ENCODE results near the gene SSTR1.
"Not testable (repeated sequence)": the region's sequence is repeated elsewhere in the genome, so short reads cannot be mapped to it uniquely, and the experiment has no call there.

Gene SSTR1, protein sequence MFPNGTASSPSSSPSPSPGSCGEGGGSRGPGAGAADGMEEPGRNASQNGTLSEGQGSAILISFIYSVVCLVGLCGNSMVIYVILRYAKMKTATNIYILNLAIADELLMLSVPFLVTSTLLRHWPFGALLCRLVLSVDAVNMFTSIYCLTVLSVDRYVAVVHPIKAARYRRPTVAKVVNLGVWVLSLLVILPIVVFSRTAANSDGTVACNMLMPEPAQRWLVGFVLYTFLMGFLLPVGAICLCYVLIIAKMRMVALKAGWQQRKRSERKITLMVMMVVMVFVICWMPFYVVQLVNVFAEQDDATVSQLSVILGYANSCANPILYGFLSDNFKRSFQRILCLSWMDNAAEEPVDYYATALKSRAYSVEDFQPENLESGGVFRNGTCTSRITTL

DNA sequence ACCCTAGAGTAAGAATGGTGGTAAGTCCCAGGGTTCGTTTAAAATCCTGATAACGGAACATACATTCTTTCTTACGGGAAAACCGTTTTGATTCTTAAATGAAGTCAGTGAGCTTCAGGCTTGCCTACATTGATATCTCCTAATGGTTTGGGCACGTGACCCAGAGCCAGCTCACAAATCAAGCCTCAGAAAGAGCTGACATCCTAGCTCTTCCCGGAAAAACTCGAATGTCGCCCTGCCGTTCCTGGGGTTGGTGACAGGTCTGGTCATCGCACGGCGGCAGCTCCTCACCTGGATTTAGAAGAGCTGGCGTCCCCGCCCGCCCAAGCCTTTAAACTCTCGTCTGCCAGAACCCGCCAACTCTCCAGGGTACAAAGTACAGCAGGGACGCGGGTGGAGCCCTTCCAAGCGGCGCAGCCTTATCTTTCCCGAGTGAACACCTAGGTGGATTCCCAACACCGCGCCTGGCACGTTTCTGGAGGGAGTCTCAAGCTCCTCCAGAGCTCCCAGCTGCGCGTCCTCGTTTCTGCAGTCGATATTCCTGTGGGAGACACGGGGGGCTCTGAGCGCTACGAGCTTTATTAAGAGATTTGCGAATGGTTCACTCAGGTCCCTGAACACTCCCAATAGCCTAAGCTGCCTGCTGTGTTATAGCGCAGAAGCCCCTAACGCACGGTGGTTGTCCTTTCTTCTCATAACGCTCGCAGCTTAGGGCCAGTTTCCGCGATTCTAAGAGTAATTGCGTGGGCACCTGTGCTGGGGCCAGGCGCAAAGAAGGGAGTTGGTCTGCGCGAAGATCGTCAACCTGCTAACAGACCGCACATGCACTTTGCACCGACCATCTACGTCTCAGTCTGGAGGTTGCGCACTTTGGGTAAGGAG lies at the start of gene SSTR1:
TSS of gene SSTR1 (plus strand) at position 169 of the 882 bp plus-strand sequence. CDS start 1,486 bp downstream, outside the sequence.
- Mint-ChIP-seq H3K27me3 (peaks cover 48% of the 10 kb centered on the region), H3K36me3 (ENCODE audit: low read depth) (peaks cover 2% of the 10 kb centered on the region), H3K9me3 (no peaks in the 10 kb centered on the region), H3K4me3 (peak within 1 kb of the TSS; percentile 52), H3K27ac (no peak within 1 kb of the TSS), H3K4me1 (peaks cover 17% of the 10 kb centered on the region)
- no peak for DNase-seq
- ATAC-seq, result peak; percentile 18

GRCh38 chr14:38158468-38158867 lies 49.2 kb upstream of the SSTR1 start:
- Mint-ChIP-seq H3K27me3 (no peaks in the 10 kb centered on the region), H3K4me1 (no peaks in the 10 kb centered on the region), H3K36me3 (ENCODE audit: low read depth) (no peaks in the 10 kb centered on the region), H3K4me3 (no peak overlapping the region), H3K9me3 (peaks cover 3% of the 10 kb centered on the region), H3K27ac (no peak overlapping the region)
- ATAC-seq, result no peak
- DNase-seq, result no peak

GRCh38 chr14:38168416-38168815 lies 39.3 kb upstream of the SSTR1 start:
- Mint-ChIP-seq H3K27ac (no peak overlapping the region), H3K36me3 (ENCODE audit: low read depth) (no peaks in the 10 kb centered on the region), H3K27me3 (no peaks in the 10 kb centered on the region), H3K4me3 (no peak overlapping the region), H3K4me1 (no peaks in the 10 kb centered on the region), H3K9me3 (no peaks in the 10 kb centered on the region)
- no peak for ATAC-seq
- DNase-seq, result no peak

DNA sequence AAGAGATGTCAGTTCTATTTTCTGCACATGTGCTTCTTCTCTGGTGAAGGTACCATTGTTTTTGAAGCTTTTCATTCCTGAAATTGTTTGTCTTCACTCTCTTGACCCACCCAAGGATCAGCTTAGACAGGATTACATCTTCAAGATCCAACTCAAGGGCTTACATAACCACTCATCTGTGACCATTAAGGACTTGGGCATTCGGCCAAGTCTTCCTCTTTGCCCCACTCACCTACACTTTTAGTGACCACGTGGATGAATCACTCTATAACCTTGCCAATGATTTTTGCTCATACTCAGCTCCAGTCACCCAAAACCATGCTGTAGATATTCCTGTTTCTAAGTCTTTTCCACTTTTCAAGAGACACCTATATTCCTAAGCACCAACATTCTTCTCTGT lies 36.5 kb upstream of the SSTR1 start:
- Mint-ChIP-seq H3K4me3 (no peak overlapping the region), H3K36me3 (ENCODE audit: low read depth) (no peaks in the 10 kb centered on the region), H3K9me3 (peaks cover 5% of the 10 kb centered on the region), H3K27me3 (no peaks in the 10 kb centered on the region), H3K4me1 (no peaks in the 10 kb centered on the region), H3K27ac (no peak overlapping the region)
- ATAC-seq, result no peak
- DNase-seq, result no peak

DNA sequence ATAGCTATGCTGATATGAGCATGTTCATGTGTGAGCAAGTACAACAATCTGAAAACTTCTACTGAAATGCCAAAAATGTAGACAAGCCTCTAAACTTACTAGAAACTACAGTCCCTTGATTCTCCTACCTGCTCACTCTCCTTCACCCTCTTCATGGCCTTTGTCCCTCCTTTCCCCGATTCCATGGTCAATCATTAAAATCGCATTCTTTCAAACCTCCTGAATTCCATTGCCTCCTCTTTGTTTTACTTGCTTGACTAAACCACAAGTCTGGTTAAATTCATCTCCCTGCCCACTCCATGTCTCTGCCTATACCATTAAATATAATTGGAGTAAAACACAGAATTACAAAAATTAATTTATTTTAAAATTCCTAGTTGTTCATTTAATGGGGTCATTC lies 33.0 kb upstream of the SSTR1 start:
- no peaks in the 10 kb centered on the region for H3K27me3 Mint-ChIP-seq
- no peaks in the 10 kb centered on the region for H3K4me1 Mint-ChIP-seq
- no peaks in the 10 kb centered on the region for H3K36me3 Mint-ChIP-seq (ENCODE audit: low read depth)
- H3K4me3 Mint-ChIP-seq, result no peak overlapping the region
- ATAC-seq, result no peak
- H3K9me3 Mint-ChIP-seq, result peaks cover 9% of the 10 kb centered on the region
- no peak overlapping the region for H3K27ac Mint-ChIP-seq
- DNase-seq, result no peak

GRCh38 chr14:38175658-38176057 lies 32.0 kb upstream of the SSTR1 start:
- Mint-ChIP-seq H3K27me3 (no peaks in the 10 kb centered on the region), H3K9me3 (peaks cover 9% of the 10 kb centered on the region), H3K4me3 (no peak overlapping the region), H3K4me1 (no peaks in the 10 kb centered on the region), H3K36me3 (ENCODE audit: low read depth) (no peaks in the 10 kb centered on the region), H3K27ac (no peak overlapping the region)
- DNase-seq, result no peak
- no peak for ATAC-seq

DNA sequence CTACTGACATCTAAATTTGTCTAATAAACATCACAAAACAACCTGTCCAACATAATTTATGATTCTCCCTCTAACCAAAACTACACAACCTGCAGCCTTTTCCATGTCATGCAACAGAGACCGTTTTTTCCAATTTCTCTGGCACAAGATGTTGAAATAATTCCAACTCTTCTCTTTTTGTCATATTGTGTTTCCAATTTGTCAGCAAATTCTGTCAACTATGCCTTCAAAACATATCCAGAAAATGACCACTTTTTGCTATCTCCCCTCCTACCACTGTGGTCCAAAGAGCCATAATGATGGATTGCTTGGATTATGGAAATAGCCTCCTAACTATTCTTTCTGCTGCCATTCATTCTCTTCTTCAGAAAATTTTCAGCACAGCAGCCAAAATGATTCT lies 31.3 kb upstream of the SSTR1 start:
- H3K27me3 Mint-ChIP-seq, result no peaks in the 10 kb centered on the region
- no peak for ATAC-seq
- no peak overlapping the region for H3K27ac Mint-ChIP-seq
- H3K4me3 Mint-ChIP-seq, result no peak overlapping the region
- H3K9me3 Mint-ChIP-seq, result peaks cover 9% of the 10 kb centered on the region
- H3K36me3 Mint-ChIP-seq (ENCODE audit: low read depth), result no peaks in the 10 kb centered on the region
- DNase-seq, result no peak
- no peaks in the 10 kb centered on the region for H3K4me1 Mint-ChIP-seq

DNA sequence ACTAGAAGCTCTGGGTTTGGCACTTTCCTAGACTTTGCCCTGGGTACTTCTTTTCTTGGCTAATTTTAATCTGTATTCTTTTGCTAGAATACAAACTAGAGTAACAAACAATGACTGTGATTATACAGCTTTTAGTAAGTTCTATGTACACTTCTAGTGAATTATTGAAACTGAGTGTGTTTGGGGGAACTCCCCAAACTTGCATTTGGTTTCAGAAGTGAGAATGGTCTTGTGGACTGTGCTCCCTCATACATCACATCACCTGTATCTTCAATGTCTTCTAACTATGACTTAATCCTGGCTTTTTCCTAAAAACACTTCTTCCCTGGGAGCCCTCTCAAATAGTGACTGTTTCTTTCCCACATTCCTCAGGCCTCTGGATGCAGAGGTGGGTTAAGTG lies 23.6 kb upstream of the SSTR1 start:
- Mint-ChIP-seq H3K9me3 (no peaks in the 10 kb centered on the region), H3K36me3 (ENCODE audit: low read depth) (no peaks in the 10 kb centered on the region), H3K27me3 (no peaks in the 10 kb centered on the region), H3K4me3 (no peak overlapping the region), H3K4me1 (peaks cover 4% of the 10 kb centered on the region), H3K27ac (no peak overlapping the region)
- ATAC-seq (no peak), DNase-seq (no peak)

GRCh38 chr14:38185671-38186070 lies 22.0 kb upstream of the SSTR1 start:
- no peak overlapping the region for H3K4me3 Mint-ChIP-seq
- peaks cover 4% of the 10 kb centered on the region for H3K4me1 Mint-ChIP-seq

GRCh38 chr14:38186216-38186615 lies 21.5 kb upstream of the SSTR1 start:
- no peaks in the 10 kb centered on the region for H3K36me3 Mint-ChIP-seq (ENCODE audit: low read depth)
- H3K4me1 Mint-ChIP-seq, result peaks cover 4% of the 10 kb centered on the region
- H3K9me3 Mint-ChIP-seq, result no peaks in the 10 kb centered on the region
- no peak for DNase-seq
- no peak overlapping the region for H3K4me3 Mint-ChIP-seq
- H3K27me3 Mint-ChIP-seq, result no peaks in the 10 kb centered on the region
- no peak for ATAC-seq
- H3K27ac Mint-ChIP-seq, result no peak overlapping the region

More at GRCh38 chr14:38185671-38186070, 22.0 kb upstream of the SSTR1 start:
- no peaks in the 10 kb centered on the region for H3K9me3 Mint-ChIP-seq
- DNase-seq (no peak), ATAC-seq (no peak)
- no peaks in the 10 kb centered on the region for H3K27me3 Mint-ChIP-seq
- H3K36me3 Mint-ChIP-seq (ENCODE audit: low read depth), result no peaks in the 10 kb centered on the region
- no peak overlapping the region for H3K27ac Mint-ChIP-seq

- H3K9me3 Mint-ChIP-seq, result no peaks in the 10 kb centered on the region
- ATAC-seq (no peak), DNase-seq (no peak)
- no peaks in the 10 kb centered on the region for H3K27me3 Mint-ChIP-seq
- H3K4me3 Mint-ChIP-seq, result no peak overlapping the region
- no peaks in the 10 kb centered on the region for H3K36me3 Mint-ChIP-seq (ENCODE audit: low read depth)
- no peak overlapping the region for H3K27ac Mint-ChIP-seq
- peaks cover 4% of the 10 kb centered on the region for H3K4me1 Mint-ChIP-seq
Observed at GRCh38 chr14:38187528-38187927, 20.2 kb upstream of the SSTR1 start.

DNA sequence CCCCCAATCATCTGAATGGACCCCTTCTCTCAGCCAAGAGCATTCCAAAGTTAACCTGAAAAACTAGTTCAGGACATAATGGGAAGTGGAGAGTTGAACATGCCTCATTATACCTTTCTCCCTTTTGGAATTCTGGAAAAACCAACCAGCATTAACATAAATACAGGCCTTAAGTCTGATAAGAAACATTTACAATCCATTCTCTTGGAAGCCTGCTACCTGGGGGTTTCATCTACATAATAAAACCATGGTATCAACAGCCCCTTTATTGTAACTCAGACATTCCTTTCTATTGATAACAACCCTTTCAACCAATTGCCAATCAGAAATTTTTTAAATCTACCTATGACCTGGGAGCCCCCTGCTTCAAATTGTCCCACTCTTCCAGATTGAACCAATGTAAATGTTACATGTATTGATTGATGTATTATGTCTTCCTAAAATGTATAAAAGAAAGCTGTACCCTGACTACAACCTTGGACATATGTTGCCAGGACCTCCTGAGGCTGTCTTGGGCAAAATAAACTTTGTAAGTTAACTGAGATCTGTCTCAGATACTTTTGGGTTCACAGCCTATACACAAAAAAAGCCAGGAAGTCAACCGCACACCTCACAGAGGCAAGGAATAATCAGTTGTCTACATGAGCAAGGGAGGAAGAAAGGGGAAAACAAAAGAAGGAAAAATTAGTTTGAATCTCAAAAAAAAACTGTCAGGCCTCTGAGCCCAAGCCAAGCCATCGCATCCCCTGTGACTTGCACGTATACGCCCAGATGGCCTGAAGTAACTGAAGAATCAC lies 17.6 kb upstream of the SSTR1 start:
- DNase-seq (no peak), ATAC-seq (no peak)
- Mint-ChIP-seq H3K4me3 (no peak overlapping the region), H3K27ac (no peak overlapping the region), H3K36me3 (ENCODE audit: low read depth) (no peaks in the 10 kb centered on the region), H3K27me3 (no peaks in the 10 kb centered on the region), H3K9me3 (no peaks in the 10 kb centered on the region), H3K4me1 (peaks cover 4% of the 10 kb centered on the region)

GRCh38 chr14:38190846-38191245 lies 16.9 kb upstream of the SSTR1 start:
- not testable (repeated sequence) for H3K27ac Mint-ChIP-seq; H3K9me3 Mint-ChIP-seq; DNase-seq; ATAC-seq; H3K36me3 Mint-ChIP-seq (ENCODE audit: low read depth); H3K4me1 Mint-ChIP-seq; H3K27me3 Mint-ChIP-seq; H3K4me3 Mint-ChIP-seq

DNA sequence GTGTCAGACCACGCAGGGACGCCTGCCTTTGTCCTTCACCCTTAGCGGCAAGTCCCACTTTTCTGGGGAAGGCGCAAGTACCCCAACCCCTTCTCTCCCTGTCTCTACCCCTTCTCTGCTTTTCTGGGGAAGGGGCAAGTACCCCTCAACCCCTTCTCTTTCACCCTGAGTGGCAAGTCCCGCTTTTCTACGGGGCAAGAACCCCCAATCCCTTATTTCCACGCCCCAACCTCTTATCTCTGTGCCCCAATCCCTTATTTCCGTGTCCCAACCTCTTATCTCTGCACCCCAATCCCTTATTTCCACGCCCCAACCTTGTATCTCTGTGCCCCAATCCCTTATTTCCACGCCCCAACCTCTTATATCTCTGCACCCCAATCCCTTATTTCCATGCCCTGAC lies 16.2 kb upstream of the SSTR1 start:
- not testable (repeated sequence) for DNase-seq, H3K9me3 Mint-ChIP-seq

More for the DNA sequence above, 16.2 kb upstream of the SSTR1 start:
- not testable (repeated sequence) for H3K36me3 Mint-ChIP-seq (ENCODE audit: low read depth); H3K27me3 Mint-ChIP-seq; H3K4me3 Mint-ChIP-seq; ATAC-seq; H3K4me1 Mint-ChIP-seq; H3K27ac Mint-ChIP-seq

All from activated naive CD8-positive, alpha-beta T cell treated with anti-CD3 and anti-CD28 coated beads, Interleukin-2, amount 50 U/mL, for 24 hours (primary cell).